Posterior cingulate gyrus (tissue), 11 donors: ENCODE measurements around the gene PEX6.
"Not testable (repeated sequence)": the region's sequence is repeated elsewhere in the genome, so short reads cannot be mapped to it uniquely, and the experiment has no call there.

Source experiments
- DNase-seq, 10 donors: peaks; one replicate each; pipeline versions ENCODE4 v3.0.0 to v3.0.0-alpha.2; 2020 to 2021; ENCODE audit warnings: mixed read lengths in 3 of 10
- intact Hi-C: fragments of 100-400 bp; cut with DNase I; formaldehyde crosslinking; loops from one replicate; pipeline ENCODE4 v1.15.1; 2023

Gene PEX6

DNA sequence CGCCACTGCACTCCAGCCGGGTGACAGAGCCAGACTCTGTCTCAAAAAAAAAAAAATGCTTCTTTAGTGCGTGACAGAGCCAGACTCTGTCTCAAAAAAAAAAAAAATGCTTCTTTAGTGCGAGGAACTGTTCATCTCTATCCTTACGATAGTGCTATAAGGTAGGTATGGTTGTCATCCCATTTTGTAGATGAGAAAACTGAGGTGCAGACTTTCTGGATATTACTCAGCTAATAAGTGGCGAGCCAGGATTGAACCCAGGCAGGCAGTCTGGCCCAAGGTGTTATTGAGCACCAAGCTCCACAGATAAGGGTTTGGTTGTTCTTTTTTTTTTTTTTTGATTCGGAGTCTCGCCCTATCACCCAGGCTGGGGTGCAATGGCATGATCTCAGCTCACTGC, 22.9 kb upstream of the PEX6 start:
- DNase-seq, result peak in 1 of 10 donors; percentile 9
- intact Hi-C loops, result no loop called here

DNA sequence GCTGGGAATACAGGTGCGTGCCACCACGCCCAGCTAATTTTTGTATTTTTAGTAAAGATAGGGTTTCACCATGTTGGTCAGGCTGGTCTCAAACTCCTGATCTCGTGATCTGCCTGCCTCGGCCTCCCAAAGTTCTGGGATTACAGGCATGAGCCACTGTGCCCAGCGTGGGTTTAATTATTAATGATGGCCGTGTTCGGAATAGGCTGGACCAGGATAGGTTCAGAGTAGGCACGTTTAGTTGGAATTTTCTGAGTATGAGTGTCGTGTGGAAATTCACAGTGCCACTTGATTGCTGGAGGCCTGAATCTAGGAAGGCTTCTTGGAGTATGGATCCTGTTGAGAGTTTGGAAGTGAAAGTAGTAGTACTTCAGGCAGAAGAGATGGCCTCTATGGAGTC, 19.2 kb upstream of the PEX6 start:
- intact Hi-C loops, result not testable (repeated sequence)
- DNase-seq, result peak in 1 of 10 donors; percentile 8

DNA sequence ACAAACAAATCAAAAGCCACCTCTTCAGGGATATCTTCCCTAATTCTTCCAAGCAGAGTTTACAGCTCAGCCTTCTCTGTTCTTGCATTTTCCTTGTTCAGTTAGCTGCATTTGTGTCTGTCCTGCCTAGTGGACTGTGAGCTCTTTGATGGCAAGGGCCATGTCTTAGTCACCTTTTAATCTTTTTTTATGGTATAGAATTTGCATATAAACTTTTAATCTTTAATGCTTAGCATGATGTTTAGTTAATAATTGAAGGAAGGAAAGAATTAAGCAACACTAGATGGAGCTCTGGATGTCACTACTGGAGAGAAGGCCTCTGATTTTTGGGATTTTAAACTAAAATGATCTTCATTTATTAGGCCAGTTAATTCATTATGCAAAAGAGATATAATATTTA, 17.5 kb upstream of the PEX6 start:
- intact Hi-C loops, result no loop called here
- peak in 1 of 10 donors; percentile 16 for DNase-seq

DNA sequence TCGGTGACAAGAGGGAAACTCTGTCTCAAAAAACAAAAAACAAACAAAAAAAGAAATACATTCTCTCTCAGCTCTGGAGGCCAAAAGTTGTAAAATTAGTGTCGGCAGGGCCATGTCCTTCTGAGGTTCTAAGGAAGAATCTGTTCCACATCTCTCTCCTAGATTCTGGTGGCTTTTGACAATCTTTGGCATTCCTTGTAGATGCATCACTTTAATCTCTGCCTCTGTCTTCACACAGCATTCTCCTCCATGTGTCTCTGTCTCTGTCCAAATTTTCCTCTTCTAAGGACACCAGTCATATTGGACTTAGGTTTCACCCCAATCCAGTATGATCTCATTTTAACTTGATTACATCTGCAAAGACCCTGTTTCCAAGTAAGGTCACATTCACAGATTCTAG, 14.5 kb upstream of the PEX6 start:
- intact Hi-C loops, result no loop called here

DNA sequence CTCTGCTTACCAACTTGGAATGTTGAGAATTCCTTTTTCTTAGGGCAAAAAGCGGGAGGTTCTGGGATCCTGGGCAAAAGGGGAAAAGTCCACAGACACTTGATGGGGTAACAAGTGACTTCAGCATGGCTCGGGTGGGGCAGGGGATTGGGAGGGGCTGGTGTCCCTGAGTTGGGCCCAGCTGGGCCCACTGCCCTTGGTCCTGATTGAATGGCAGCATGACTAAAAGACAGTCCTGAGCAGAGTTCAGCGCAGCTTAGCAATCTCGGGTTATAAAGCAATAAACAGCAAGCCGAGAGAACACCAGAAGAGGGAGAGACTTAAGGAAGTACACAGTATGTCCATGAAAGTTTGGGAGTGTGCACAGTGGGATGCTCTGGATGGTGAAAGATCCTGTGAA, 10.9 kb upstream of the PEX6 start:
- intact Hi-C loops, result loop anchor here (10.0 kb wide), 1 partner anchor 65 kb away; the partner anchor contains the start of genes CUL7, KLC4 and MRPL2
- peak in 1 of 10 donors; percentile 14 for DNase-seq

More for the DNA sequence above, 14.5 kb upstream of the PEX6 start:
- DNase-seq, result no peak

DNA sequence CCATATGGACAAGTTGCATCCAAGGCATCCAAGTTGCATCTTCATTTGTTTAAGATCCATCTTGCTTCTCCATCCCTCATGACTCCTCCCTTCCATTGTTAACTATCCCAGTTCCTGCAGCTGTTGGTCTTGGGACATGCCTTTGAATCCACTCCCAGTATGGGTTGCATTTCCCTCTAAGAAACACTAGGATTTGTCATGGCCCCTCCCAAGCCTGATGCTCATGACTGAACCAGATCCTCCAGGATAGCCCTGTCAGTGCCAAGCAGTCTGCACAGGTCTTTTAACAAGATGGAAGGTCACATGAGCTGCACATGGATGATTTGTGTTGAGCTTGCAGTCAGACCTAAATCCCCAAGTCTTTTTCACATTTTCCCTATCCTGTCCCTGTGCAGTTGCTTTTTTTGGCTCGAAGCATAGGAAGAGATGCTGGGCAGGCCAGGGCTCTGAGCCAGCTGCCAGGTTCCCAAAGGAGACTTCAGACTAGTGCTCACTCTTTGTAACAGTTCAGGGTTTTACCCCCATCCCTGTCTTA, 9.6 kb upstream of the PEX6 start:
- intact Hi-C loops, result loop anchor here (10.0 kb wide), 1 partner anchor 66 kb away; the partner anchor contains the start of genes CUL7, KLC4 and MRPL2
- peak in 1 of 10 donors; percentile 29 for DNase-seq

DNA sequence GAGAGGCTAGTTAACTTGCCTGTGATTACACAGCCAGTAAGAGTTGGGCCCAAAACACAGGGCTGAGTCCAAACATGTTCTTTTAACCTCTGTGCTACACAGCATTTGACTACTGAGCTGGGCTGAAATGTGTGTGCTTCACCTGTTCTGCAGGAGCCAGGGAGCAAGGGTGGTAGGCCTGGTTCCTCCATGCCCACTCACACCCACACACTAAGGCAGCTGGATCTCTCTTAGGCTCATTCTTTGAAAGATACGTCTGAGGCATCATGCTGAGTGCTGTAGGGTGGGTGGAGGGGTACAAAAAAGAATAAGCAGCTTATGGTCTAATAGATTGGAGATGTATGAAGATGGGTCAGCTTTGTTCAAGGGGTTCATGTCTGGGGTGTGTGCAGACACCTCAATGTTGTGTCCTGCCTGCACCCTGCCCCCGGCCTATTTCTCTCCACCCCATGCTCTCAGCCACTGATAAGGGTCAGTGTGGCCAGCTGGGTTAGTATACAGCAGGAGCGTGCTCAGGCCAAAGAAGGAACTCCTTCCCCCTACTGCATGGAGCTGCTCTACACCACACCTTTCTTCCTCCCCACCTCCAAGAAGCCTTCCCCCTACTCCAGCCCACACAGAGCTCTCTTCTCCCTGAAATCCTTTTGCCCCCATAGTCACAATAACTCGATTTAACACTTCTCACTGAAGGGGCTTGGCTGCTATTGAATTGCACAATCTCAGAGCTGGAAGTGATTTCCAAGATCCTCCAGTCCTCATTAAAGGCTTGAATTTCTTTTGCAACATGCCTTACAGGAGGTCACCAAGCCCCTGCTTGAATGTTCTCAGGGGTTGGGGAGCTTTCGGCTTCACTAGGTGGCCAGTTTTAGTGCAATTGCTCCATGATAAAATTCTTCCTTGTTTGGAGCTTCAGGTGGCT, 8.8 kb upstream of the PEX6 start:
- intact Hi-C loops, result loop anchor here (10.0 kb wide), 1 partner anchor 67 kb away; the partner anchor contains the start of genes CUL7, KLC4 and MRPL2
- peak in 2 of 10 donors; percentile 26 to 35 for DNase-seq

DNA sequence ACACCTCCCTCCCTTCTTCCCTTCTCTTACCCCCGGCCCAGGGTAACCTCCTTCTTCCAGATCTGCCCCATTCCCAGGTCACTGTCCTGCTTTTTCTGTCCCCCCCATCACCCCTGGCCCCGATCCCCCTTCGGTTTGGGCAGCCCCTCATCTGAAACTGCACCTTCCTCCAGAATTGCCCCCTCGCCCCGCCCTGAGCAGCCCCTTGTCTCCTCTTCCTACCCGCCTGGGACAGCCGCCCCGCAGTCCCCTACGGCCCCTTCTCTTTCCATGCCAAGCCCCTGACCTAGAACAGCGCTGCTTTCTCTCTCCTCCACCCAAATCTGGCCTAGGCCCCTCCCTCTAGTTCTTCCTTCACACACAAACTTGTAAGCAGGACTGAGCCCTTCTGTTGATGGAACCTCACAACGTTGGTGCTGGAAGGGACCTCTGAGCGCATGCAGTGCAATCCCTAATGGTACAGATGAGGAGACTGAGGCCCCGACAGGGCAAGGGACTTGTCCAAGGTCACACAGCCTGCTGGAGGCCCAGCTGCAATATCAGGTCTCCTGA, 6.0 kb upstream of the PEX6 start:
- peak in 1 of 10 donors; percentile 44 for DNase-seq
- intact Hi-C loops, result loop anchor here (10.0 kb wide), 1 partner anchor 70 kb away; the partner anchor contains the start of genes CUL7, KLC4 and MRPL2

DNA sequence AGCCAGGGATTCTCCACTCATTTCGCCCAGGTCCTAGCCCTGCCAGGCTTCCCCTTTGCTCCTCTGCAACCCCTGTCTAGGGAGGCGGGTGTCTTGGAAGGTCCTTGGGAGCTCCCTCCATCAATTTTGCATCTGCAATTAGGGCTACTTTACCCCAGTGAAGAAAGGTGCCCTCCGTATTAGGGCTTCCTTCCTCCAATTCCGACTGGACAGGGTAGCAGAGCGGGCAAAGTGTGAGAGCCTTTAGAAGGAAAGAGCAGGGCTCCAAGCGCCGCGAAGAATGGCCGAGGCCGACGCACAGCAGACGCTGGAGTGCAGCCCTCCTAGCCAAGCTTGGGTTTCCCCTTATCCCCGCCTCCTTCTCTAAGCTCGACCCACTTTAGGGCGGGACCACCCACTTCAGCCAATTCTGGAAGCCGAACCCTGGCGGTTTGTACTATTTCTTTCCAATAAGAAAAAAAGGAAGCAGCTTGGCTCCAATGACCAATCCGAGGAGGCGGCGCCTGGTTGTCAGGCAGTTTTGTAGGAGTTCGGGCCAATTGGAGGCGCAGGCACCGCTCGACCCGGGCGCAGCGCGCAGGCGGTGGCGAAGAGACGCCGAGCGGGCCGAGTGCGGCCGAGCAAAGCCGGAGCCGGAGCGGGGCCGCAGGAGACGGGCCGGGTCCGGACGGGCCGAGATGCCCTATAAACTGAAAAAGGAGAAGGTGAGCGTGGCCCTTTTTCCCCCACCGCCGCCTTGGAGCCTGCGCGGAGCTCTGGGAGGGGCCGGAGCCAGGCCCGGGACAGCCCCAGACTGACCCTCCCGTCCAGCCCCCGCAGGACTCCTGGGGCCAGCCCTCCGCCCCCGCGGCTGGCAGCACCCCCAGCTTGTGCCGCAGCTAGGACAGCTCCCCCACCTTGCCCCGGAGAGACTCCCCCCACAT, 5.3 kb upstream of the PEX6 start, which contains the start of gene PPP2R5D:
Gene PPP2R5D, plus strand, starts transcription at position 570 of the 923 bp plus-strand sequence. Its CDS starts 108 bp downstream, at position 678.
- peak; percentile 95 to 100 (median 97) for DNase-seq
- intact Hi-C loops, result loop anchor here (10.0 kb wide), 1 partner anchor 71 kb away; the partner anchor contains the start of genes CUL7, KLC4 and MRPL2

DNA sequence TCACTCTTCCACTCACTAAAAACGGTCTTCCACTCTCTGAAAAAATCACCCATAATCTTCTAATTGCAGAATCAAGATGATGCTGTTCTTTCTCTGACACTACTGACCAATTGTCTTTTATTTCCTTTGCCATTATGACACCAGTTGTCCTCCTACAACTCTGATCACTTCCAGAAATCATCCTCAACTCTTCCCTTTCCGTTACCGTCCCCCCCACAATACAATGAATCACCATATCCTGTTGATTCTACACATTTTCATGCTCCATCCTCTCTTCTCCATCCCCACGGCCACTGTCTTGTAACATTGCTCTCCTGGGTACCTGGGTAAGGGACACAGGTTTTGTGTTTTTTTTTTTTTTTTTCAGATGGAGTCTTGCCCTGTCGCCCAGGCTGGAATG, 2.9 kb upstream of the PEX6 start:
- intact Hi-C loops, result loop anchor here (10.0 kb wide), 1 partner anchor 73 kb away; the partner anchor contains the start of genes CUL7, KLC4 and MRPL2
- no peak for DNase-seq

DNA sequence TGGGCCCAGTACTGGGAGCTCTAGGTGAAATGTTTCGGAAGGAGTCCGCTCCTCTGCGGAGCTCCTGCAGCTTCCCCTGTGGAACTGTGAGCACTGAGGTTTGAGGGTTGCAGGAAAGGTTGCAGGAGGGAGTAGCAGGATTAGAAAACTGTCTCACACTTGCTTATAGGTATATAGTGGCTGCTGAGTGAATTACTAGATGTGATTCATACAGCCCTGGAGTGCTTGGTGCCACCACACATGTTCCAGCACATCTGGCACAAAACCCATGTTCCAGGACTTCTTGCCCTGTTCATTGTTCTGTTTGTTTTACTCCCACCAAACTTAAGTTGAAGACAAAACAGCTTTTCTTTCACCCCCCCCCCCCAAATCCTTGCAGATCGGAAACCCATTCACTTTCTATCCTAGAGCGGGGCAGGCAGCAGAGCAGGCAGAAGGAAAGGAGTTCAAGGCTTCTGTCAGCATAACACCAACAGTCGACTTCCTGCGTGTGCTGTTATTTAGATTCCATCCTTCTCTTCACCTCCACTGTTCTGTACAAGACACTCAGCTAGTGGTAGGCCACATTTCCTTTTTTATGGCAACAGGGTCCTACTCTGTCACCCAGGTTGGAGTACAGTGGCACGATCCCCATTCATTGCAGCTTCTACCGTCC, 669 bp upstream of the PEX6 start:
- intact Hi-C loops, result loop anchor here (10.0 kb wide), 1 partner anchor 75 kb away; the partner anchor contains the start of genes CUL7, KLC4 and MRPL2
- DNase-seq, result no peak

DNA sequence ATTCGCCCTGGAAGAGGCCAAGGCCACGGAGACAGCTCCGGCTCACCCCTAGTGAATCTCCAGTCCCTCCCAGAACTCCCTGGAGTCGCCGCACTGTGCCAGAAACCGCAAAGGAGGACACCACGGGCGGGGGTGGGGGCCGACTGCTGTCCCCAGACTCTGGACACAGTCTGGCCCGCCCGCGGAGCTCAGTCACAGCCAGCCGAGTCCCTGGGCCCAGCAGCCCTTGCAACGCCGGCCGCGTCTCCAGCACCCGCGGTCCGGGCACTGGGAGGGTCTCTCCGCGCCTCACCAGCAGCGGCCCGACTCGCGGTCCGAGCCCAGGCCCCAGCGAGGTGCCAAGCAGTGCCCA, 518 bp downstream of the PEX6 start:
- DNase-seq, result peak in 3 of 10 donors; percentile 77 to 87 (median 82)
- intact Hi-C loops, result no loop called here

DNA sequence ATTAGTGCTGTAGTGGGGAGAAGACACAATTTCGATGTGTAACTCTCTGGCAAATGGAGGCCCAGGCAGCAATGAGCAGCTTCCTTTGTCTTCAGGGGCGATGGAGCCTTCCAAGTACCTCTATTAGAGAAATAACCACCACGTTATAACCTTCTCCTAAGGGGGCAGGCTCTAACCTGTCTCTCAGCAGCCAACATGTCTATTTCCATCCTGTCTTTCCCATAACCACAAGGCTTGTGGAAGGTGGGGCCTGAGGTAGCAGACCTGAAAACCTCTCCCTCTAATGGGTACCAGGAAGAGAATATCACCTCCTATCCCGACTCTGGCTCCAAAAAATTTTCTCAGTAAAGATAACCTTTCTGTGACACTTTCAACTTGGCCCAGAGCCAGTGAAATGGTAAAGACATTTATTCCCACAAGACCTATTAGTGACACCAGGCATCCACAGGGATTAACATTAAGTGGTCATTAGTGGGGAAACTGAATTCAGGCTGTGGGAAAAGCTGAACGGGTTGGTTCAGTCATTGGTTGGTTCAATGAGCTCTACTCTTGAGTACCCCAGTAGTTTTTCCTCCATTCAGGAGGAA, 4.0 kb downstream of the PEX6 start:
- intact Hi-C loops, result no loop called here
- DNase-seq, result peak in 1 of 10 donors; percentile 6

DNA sequence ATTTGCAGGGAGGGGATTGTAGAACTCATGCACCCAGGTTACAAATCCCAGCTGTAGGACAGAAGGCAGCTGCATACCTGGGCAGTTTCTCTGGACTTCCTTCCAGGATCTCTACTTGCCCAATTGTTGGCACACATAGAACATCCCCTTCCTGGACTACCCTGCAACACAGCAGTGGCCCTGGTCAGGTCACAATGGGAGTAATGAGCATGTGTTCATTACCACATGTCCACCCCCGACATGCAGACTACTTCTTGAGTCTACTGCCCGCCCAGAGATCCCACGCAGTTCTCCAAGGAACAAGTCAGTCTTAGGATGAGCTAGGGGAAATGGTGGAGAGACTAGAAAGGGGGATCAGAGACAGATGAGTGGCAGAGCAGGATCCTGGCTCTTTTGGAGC, 5.1 kb downstream of the PEX6 start:
- DNase-seq, result peak in 2 of 10 donors; percentile 47
- intact Hi-C loops, result no loop called here

DNA sequence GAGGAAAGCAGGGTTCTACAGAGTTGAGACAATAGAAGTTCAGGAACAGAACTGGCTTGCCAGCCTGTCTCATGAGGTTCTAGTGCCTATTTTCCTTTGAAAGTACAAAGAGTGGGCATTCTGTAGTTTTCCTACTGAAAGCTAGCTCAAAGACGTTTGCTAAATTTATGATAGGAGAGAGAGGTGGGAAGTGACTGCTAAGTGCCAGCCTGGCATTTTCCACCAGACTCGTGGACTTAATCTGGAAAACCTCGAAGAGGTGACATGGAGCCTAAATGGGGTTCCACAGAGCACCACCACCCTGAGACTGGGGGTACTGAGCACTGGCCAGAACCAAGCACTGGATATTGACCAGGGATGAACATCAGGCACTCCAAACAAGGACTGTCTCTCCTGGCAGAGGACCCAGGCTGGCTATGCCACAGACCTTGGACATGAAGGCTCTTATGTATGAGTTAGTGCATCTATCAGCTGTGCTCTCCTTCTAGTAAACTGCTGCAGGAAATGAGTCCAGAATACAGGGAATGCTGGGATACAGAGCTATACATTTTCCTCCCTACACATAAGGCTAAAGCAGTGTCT, 7.1 kb downstream of the PEX6 start:
- DNase-seq, result peak in 5 of 10 donors; percentile 29 to 83 (median 45)
- intact Hi-C loops, result no loop called here

DNA sequence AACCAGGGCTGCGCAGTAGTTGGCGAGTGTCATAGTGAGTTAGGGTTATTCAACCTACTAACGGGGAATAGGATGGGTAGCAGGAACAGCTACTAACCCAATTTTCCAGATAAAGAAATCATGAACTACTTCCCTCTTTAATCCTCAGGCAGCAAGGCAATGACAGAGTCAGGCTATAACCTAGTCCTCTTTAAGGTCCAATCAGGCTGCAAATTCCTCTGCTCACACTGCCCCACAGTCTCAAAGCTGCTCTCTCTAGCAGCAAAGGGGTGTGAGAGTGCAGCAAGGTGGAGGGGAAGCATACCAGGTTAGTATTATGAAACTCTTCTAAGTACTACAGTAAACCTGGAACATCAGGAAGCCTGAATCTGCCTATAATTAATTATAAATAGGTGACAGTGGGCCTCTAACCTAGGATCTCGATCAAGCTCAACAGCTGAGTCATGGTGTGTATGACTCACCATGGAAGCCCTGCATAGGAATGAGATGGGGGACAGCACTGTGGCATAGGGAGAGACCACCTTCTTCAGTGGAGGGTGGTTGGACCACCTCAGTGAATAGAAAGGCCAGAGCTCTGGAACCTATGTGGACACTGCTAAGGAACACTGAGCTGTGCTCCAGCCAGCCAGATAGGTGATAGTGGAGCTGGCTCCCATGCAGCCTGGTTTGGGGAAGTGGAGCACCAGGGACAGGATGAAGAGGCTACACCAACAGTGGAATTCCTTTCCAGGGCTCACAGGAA, 7.9 kb downstream of the PEX6 start:
- intact Hi-C loops, result no loop called here
- DNase-seq, result peak in 1 of 10 donors; percentile 31

DNA sequence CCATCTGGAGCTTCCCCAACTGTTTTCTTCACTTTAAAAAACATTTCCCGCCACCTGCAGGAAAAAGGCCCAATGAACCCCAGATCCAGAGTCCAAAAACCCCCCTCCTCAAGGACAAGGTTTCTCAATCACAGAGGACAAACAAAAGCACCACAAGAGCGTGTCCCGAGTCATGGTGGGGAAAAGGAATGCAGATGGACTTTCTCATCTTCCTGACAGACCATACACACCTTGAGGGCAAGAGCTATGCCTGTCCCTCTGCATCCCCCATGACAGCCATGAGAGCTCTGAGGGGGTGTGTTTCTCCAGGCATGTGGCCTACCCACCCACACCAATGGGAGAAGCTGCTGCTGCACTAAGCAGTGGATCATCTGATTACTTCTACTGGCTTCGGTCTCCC, 9.0 kb downstream of the PEX6 start:
- DNase-seq, result peak in 1 of 10 donors; percentile 70
- intact Hi-C loops, result no loop called here

DNA sequence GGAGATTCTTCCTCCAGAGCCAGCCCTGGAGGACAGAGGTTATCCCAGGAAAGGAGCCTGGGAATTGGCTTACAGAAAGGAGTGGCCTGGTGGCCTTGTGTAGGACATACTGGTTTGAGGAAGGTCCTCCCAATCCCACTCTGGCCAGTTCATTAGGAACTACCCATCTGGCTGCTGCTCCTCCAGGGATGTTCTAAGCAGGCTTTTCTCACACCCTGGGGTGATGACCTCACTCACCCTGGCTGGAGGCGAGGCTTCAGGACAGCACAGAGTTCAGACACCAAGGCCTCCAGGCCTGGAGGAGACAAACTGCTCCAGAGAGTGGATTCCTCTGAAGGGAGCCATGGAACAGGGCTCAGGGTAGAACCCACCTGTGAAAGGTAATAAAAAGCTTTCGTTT, 9.6 kb downstream of the PEX6 start:
- intact Hi-C loops, result no loop called here
- no peak for DNase-seq
